ENCODE data around the gene NOS2. TPM values are rescaled to one million over a fixed set of nuclear protein-coding genes. Genes with fewer than 3 reads are reported as not detected.
"Not testable (repeated sequence)": the region's sequence is repeated elsewhere in the genome, so short reads cannot be mapped to it uniquely, and the experiment has no call there.

NOS2 gene
- total and polyA plus RNA-seq, 9 donors: 0.11 to 1.9 (median 0.40) TPM

DNA sequence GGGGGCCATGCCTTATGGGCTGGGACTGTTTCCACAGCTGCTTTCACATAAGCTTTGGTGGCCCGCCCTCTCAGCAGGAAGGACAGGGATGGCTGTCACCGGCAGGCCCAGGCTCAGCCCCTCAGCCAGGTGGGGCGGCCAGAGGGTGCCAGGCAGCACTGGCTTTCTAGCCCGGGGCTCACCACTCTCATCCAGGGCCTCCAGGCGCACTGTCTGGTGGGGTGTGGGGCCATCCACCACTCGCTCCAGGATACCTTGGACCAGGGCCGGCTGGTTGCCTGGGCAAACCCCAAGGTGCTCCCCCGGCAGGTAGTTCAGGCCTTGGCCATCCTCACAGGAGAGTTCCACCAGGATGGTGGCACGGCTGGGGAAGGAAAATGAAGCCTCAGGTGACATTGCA lies 35.0 kb downstream of the NOS2 start:
- Histone ChIP-seq H3K36me3 (no peaks in the 10 kb centered on the region), H3K27ac (no peak overlapping the region), H3K4me1 (ENCODE audit: insufficient read depth) (no peaks in the 10 kb centered on the region), H3K4me3 (no peak overlapping the region), H3K27me3 (no peaks in the 10 kb centered on the region), H3K9me3 (no peaks in the 10 kb centered on the region)
- intact Hi-C loops (cut with DNase I): no loop called here
- no peak for DNase-seq
- WGBS, 3 donors: 91 to 92% (median 92%) methylated on average over 5 to 9 of the region's 9 CpGs
- TF ChIP-seq POLR2A (IDR thresholded peaks at IDR 0.05): no peak
- TF ChIP-seq EP300 (IDR thresholded peaks at IDR 0.05): no peak
- TF ChIP-seq, protein P1, sequence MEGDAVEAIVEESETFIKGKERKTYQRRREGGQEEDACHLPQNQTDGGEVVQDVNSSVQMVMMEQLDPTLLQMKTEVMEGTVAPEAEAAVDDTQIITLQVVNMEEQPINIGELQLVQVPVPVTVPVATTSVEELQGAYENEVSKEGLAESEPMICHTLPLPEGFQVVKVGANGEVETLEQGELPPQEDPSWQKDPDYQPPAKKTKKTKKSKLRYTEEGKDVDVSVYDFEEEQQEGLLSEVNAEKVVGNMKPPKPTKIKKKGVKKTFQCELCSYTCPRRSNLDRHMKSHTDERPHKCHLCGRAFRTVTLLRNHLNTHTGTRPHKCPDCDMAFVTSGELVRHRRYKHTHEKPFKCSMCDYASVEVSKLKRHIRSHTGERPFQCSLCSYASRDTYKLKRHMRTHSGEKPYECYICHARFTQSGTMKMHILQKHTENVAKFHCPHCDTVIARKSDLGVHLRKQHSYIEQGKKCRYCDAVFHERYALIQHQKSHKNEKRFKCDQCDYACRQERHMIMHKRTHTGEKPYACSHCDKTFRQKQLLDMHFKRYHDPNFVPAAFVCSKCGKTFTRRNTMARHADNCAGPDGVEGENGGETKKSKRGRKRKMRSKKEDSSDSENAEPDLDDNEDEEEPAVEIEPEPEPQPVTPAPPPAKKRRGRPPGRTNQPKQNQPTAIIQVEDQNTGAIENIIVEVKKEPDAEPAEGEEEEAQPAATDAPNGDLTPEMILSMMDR (IDR thresholded peaks at IDR 0.05): no peak

DNA sequence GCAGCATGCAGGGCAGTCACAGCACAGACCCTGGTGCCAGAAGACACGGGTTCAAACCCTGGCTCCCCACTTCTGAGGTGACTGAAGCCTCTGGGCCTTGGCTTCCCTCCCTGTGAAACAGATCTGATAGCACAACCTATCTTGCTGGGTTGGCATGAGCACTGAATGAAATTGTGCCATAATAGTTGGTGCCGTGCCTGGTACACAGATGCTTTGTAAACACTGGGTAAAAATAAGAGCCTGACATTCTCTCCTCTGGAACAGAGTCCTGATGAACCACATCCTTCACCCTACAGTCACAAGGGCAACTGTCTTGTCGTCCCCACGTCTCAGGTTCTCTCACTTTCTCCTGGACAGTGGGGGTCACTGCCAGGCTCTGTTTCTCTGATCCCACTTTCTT lies 35.7 kb downstream of the NOS2 start:
- Histone ChIP-seq H3K27ac (no peak overlapping the region), H3K9me3 (no peaks in the 10 kb centered on the region), H3K4me3 (no peak overlapping the region), H3K27me3 (no peaks in the 10 kb centered on the region), H3K36me3 (no peaks in the 10 kb centered on the region), H3K4me1 (ENCODE audit: insufficient read depth) (no peaks in the 10 kb centered on the region)
- TF ChIP-seq POLR2A (IDR thresholded peaks at IDR 0.05): no peak
- TF ChIP-seq, protein P1 (IDR thresholded peaks at IDR 0.05): no peak
- TF ChIP-seq EP300 (IDR thresholded peaks at IDR 0.05): no peak
- 82 to 90% (median 83%) methylated on average over 4 of the region's 4 CpGs for WGBS, 3 donors
- no peak for DNase-seq
- intact Hi-C loops (cut with DNase I): no loop called here

DNA sequence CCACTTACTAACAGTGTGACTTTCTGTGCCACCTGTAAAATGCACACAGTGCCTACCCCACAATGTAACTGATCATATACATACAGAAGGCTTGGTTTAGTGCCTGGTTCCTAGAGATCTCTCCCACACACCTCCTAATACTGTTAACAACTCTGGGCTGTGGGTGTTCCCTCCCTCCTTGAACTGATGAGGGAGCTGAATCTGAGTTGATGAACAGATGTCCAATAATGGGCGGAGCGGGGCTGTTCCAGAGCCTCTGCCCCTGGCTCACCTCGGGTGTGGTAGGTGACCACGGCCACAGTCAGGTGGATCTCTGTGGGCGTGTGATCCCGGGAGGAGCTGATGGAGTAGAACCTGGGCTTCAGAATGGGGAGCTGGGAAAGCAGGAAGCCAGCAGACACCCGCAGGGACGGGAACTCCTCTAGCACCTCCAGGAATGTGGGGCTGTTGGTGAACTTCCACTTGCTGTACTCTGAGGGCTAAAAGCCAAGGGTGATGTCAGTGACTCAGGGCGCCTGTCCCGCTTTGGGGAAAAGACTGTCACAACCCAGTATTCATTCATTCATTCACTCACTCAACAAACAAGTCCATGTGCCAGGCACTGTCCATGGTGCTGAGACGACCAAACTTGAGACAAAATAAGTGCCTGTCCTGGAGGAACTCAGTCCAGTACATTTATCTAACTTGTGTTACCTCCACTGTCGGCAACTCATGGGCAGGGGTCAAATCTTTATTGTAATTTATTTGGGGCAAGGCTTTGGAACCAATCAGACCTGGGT lies 37.6 kb downstream of the NOS2 start:
- no peaks in the 10 kb centered on the region for H3K4me1 ChIP-seq (ENCODE audit: insufficient read depth)
- DNase-seq: no peak
- H3K27ac ChIP-seq: no peak overlapping the region
- TF ChIP-seq, protein P1 (IDR thresholded peaks at IDR 0.05): no peak
- no peak for TF ChIP-seq POLR2A (IDR thresholded peaks at IDR 0.05)
- TF ChIP-seq EP300 (IDR thresholded peaks at IDR 0.05): no peak
- intact Hi-C loops (cut with DNase I): no loop called here
- H3K36me3 ChIP-seq: no peaks in the 10 kb centered on the region
- H3K27me3 ChIP-seq: no peaks in the 10 kb centered on the region
- H3K9me3 ChIP-seq: no peaks in the 10 kb centered on the region
- H3K4me3 ChIP-seq: no peak overlapping the region
- 73 to 82% (median 79%) methylated on average over 12 of the region's 12 CpGs for WGBS, 3 donors

DNA sequence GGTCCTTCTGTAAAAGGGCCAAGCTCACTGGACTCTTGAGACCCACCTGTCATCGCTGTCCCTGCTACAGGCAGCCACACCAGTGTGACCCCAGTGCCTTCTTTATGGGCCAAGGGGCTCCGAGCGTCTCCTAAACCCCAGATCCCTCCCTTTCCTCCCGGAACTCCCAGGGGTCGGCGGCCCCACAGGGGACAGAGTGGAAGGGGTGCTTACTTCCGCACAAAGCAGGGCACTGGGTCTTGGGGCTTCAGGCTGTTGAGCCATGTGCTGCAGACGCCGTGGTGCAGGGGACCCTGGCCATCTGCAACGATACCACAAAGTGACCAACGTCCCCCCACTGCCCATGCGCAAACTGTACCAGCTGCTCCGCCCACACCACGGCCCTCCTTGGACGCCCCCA lies 39.4 kb downstream of the NOS2 start:
- H3K36me3 ChIP-seq; intact Hi-C loops (cut with DNase I); H3K27ac ChIP-seq; H3K4me1 ChIP-seq (ENCODE audit: insufficient read depth); H3K27me3 ChIP-seq; H3K9me3 ChIP-seq; H3K4me3 ChIP-seq; DNase-seq: not testable (repeated sequence)
- 81 to 88% (median 84%) methylated on average over 13 to 15 of the region's 15 CpGs for WGBS, 3 donors

DNA sequence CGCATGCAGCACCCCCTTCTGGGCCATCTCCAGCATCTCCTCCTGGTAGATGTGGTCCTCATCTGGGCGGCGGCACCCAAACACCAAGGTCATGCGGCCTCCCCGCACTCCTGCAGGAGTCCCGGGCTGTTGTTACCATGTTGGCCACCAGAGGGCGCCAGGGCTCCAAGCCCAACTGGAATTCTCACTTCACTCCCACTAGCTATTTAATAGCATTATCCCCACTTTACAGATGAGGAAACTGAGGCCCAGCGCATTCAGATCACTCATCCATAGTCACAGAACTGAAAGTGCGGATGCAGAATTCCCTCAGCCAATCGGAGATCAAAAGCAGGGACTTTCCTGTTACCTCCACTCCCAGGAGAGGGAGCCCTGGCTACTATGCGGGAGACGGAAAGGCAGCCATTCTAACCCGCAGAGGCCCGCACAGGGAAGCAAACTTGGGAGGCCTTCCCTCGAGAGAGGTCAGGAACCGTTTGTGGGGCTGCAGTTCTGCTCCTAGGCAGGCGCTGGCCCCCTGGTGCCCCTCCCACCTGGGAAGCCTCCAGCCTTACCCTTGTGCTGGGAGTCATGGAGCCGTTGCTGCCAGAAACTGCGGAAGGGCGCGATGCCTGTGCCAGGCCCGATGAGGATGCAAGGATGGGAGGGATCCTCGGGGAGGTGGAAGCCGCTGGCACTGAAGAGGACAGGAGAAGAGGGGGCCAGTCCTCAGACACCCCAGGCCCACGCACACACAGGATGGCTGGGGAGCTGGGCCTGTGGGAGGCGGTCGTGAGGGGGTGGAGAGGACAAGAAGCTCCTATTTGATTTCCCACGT lies 40.1 kb downstream of the NOS2 start:
- Histone ChIP-seq H3K9me3 (no peaks in the 10 kb centered on the region), H3K36me3 (no peaks in the 10 kb centered on the region), H3K4me1 (ENCODE audit: insufficient read depth) (no peaks in the 10 kb centered on the region), H3K4me3 (no peak overlapping the region), H3K27ac (no peak overlapping the region), H3K27me3 (no peaks in the 10 kb centered on the region)
- intact Hi-C loops (cut with DNase I): no loop called here
- peak; percentile 37 to 77 (median 73) for DNase-seq
- TF ChIP-seq, protein P1 (IDR thresholded peaks at IDR 0.05): peak; percentile 53 to 85 (median 64)
- no peak for TF ChIP-seq EP300 (IDR thresholded peaks at IDR 0.05)
- 45 to 50% (median 47%) methylated on average over 28 of the region's 28 CpGs for WGBS, 3 donors

All from ovary (tissue), 9 donors.